Osteoblast (primary cell): ENCODE results near the gene VAMP2. TPM values are rescaled to one million over a fixed set of nuclear protein-coding genes. Genes with fewer than 3 reads are reported as not detected.

Experiments used
- DNase-seq: peaks from one replicate; pipeline ENCODE4 v3.0.0; 2011; ENCODE audit warnings: low spot score, mixed read lengths; ENCODE audit not compliant: insufficient read length; ENCODE audit errors: missing footprints
- H2AFZ ChIP-seq: 2 replicates; pipeline ENCODE4 v1.6.0; 2011; ENCODE audit warnings: mild to moderate bottlenecking, low read length
- H3K27ac ChIP-seq: 2 replicates; pipeline ENCODE4 v1.5.1; 2011; ENCODE audit warnings: mild to moderate bottlenecking, low read depth, low read length, moderate library complexity
- H3K27me3 ChIP-seq: 2 replicates; pipeline ENCODE4 v1.6.0; 2012; ENCODE audit warnings: mild to moderate bottlenecking, control low read depth, inconsistent platforms, low read length, moderate library complexity; ENCODE audit not compliant: insufficient read depth
- H3K36me3 ChIP-seq: 2 replicates; pipeline ENCODE4 v1.5.1; 2011; ENCODE audit warnings: mild to moderate bottlenecking, low read length, control low read depth, moderate library complexity; ENCODE audit not compliant: insufficient read depth
- H3K4me1 ChIP-seq: 2 replicates; pipeline ENCODE4 v1.5.1; 2011; ENCODE audit warnings: mild to moderate bottlenecking, low read length, control low read depth, moderate library complexity; ENCODE audit not compliant: insufficient read depth
- H3K4me2 ChIP-seq: 2 replicates; pipeline ENCODE4 v1.6.0; 2011; ENCODE audit warnings: mild to moderate bottlenecking, low read length; ENCODE audit not compliant: insufficient read depth
- H3K4me3 ChIP-seq: fragments of 200-600 bp; sonication (generic); 3 replicates; pipeline ENCODE4 v1.5.1; 2012; ENCODE audit warnings: mild to moderate bottlenecking, low read length, inconsistent platforms; ENCODE audit not compliant: insufficient read depth
- H3K79me2 ChIP-seq: 2 replicates; pipeline ENCODE4 v1.6.0; 2012; ENCODE audit warnings: mild to moderate bottlenecking, low read length, control low read depth, inconsistent platforms; ENCODE audit not compliant: insufficient read depth
- H3K9me3 ChIP-seq: 2 replicates; pipeline ENCODE4 v1.5.1; 2011; ENCODE audit warnings: low read depth, low read length, control low read depth
- H4K20me1 ChIP-seq: 2 replicates; pipeline ENCODE4 v1.6.0; 2012; ENCODE audit warnings: mild to moderate bottlenecking, low read length, control low read depth; ENCODE audit not compliant: insufficient read depth
- total RNA-seq: library from RNA; depleted of rRNA; stranded (reverse); fragments of >200 nt; gene quantifications from 2 replicates; pipeline ENCODE4 v1.2.3, GENCODE V29; 2012
- TF ChIP-seq, protein P1 (sequence below): IDR thresholded peaks from 2 replicates; pipeline ENCODE4 v1.5.1; 2011; ENCODE audit warnings: mild to moderate bottlenecking, low read depth, low read length, moderate library complexity; ENCODE audit errors: extremely low read depth

The VAMP2 gene
- total RNA-seq, 1 donor, result 5.4 TPM

- Histone ChIP-seq H3K36me3 (no peaks in the 10 kb centered on the region), H3K4me1 (no peaks in the 10 kb centered on the region), H3K4me3 (no peak overlapping the region), H2AFZ (no peak overlapping the region), H4K20me1 (no peaks in the 10 kb centered on the region), H3K9me3 (no peaks in the 10 kb centered on the region), H3K4me2 (peak overlapping the region; percentile 41), H3K79me2 (no peaks in the 10 kb centered on the region), H3K27ac (no peak overlapping the region), H3K27me3 (peaks cover 40% of the 10 kb centered on the region)
- TF ChIP-seq, protein P1, sequence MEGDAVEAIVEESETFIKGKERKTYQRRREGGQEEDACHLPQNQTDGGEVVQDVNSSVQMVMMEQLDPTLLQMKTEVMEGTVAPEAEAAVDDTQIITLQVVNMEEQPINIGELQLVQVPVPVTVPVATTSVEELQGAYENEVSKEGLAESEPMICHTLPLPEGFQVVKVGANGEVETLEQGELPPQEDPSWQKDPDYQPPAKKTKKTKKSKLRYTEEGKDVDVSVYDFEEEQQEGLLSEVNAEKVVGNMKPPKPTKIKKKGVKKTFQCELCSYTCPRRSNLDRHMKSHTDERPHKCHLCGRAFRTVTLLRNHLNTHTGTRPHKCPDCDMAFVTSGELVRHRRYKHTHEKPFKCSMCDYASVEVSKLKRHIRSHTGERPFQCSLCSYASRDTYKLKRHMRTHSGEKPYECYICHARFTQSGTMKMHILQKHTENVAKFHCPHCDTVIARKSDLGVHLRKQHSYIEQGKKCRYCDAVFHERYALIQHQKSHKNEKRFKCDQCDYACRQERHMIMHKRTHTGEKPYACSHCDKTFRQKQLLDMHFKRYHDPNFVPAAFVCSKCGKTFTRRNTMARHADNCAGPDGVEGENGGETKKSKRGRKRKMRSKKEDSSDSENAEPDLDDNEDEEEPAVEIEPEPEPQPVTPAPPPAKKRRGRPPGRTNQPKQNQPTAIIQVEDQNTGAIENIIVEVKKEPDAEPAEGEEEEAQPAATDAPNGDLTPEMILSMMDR, result no peak
- no peak for DNase-seq
Observed at GRCh38 chr17:8110456-8110804, 52.3 kb downstream of the VAMP2 start.

DNA sequence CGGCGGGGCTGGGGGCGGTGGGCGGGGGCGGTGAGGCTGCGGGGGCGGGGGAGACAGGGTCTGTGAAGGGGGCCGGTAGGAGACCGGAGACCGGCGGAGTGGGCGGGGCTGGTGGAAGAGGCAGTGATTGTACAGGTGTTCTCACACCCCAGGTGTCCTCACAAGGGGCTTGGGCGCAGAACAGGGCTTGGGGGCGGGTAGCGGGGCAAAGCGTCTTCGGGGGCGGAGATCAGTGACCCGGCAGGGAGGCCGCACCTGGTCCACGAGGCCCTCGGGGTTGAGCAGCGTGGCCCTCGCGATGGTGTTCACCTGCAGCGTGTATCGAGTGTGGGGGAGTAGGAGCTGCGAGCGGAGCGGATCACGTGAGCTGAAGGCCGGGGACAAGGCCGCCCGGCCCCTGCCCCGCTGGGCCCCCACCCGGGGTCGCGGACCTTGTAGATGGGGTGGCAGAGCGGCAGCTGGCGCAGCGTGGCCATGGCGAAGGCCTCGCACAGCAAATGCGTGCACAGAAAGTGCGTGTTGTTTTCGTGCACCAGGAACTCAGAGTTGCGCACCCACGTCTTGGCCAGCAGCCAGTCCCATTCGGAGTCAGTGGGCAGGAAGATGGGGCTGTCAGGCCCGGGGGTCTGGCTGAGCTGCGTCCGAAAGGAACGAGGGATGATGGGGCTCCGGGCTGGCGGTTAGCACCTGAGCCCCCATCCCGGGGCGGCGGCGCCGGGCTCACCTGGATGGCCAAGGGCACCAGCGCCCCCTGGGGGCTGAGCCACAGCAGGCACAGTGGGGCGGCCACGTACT is 52.9 kb downstream of the VAMP2 start:
- Histone ChIP-seq H3K4me1 (no peaks in the 10 kb centered on the region), H3K9me3 (no peaks in the 10 kb centered on the region), H3K4me2 (peak overlapping the region; percentile 41), H3K27me3 (peaks cover 35% of the 10 kb centered on the region), H3K27ac (no peak overlapping the region), H3K79me2 (no peaks in the 10 kb centered on the region), H2AFZ (no peak overlapping the region), H4K20me1 (no peaks in the 10 kb centered on the region), H3K36me3 (no peaks in the 10 kb centered on the region), H3K4me3 (no peak overlapping the region)
- TF ChIP-seq, protein P1, result peak; percentile 64
- peak; percentile 60 for DNase-seq

Other genes starting within 250 kb of the VAMP2 start
- 2.4 and 3.6 TPM in 2 replicates for gene RNF227, start 246.7 kb downstream of the VAMP2 start, total RNA-seq
- under 0.01 and 0.29 TPM in 2 replicates for gene KCNAB3, start 233.1 kb downstream of the VAMP2 start, total RNA-seq
- 26.1 and 27.4 TPM in 2 replicates for gene TRAPPC1, start 231.0 kb downstream of the VAMP2 start, total RNA-seq
- gene CNTROB, start 230.7 kb downstream of the VAMP2 start, total RNA-seq, result 20.6 and 21.5 TPM in 2 replicates
- not detected in 2 replicates for gene GUCY2D, start 160.3 kb downstream of the VAMP2 start, total RNA-seq
- gene ALOX15B, start 123.9 kb downstream of the VAMP2 start, total RNA-seq, result under 0.01 TPM in 2 replicates
- gene ALOX12B, start 75.2 kb downstream of the VAMP2 start, total RNA-seq, result not detected in 2 replicates
- gene ALOXE3, start 44.4 kb downstream of the VAMP2 start, total RNA-seq, result not detected in 2 replicates
- gene HES7, start 38.8 kb downstream of the VAMP2 start, total RNA-seq, result not detected in 2 replicates
- gene PER1, start 10.5 kb downstream of the VAMP2 start, total RNA-seq, result 11.2 and 16.6 TPM in 2 replicates
- 8.3 and 8.8 TPM in 2 replicates for gene TMEM107, start 13.4 kb upstream of the VAMP2 start, total RNA-seq
- gene BORCS6, start 27.2 kb upstream of the VAMP2 start, total RNA-seq, result 9.4 and 11.5 TPM in 2 replicates
- 3.6 and 4.7 TPM in 2 replicates for gene AURKB, start 47.6 kb upstream of the VAMP2 start, total RNA-seq
- gene CTC1, start 85.1 kb upstream of the VAMP2 start, total RNA-seq, result 6.2 and 7.6 TPM in 2 replicates
- gene PFAS, start 86.3 kb upstream of the VAMP2 start, total RNA-seq, result 14.1 and 18.8 TPM in 2 replicates
- gene RANGRF, start 125.7 kb upstream of the VAMP2 start, total RNA-seq, result 8.0 and 8.3 TPM in 2 replicates
- 1.1 and 2.1 TPM in 2 replicates for gene SLC25A35, start 132.5 kb upstream of the VAMP2 start, total RNA-seq
- not detected in 2 replicates for gene ARHGEF15, start 147.3 kb upstream of the VAMP2 start, total RNA-seq
- gene ODF4, start 176.9 kb upstream of the VAMP2 start, total RNA-seq, result not detected in 2 replicates
- 1,921 and 2,089 TPM in 2 replicates for gene RPL26, start 220.2 kb upstream of the VAMP2 start, total RNA-seq
- not detected in 2 replicates for gene RNF222, start 234.9 kb upstream of the VAMP2 start, total RNA-seq